GM19193 (cell line): Measurements from ENCODE around the gene LIPC.
A peak's percentile ranks its signal among the peaks of the same experiment; 100 is the strongest.

Source experiments
- POLR2A ChIP-seq: IDR thresholded peaks from 4 replicates; pipeline ENCODE4 v1.6.1; 2011; ENCODE audit not compliant: insufficient read depth, insufficient read length; ENCODE audit errors: extremely low read depth

Gene LIPC

GRCh38 chr15:58573270-58573669 is 141.5 kb downstream of the LIPC start:
- no peak for TF ChIP-seq POLR2A

- TF ChIP-seq POLR2A = no peak
These were observed 142.8 kb downstream of the LIPC start for GRCh38 chr15:58574631-58575030.

GRCh38 chr15:58575045-58575786 is 143.4 kb downstream of the LIPC start:
- TF ChIP-seq POLR2A = no peak

- no peak for TF ChIP-seq POLR2A
These were observed 144.9 kb downstream of the LIPC start for GRCh38 chr15:58576657-58577056.

- TF ChIP-seq POLR2A = no peak
These were observed 150.4 kb downstream of the LIPC start for GRCh38 chr15:58582160-58582559.

- no peak for TF ChIP-seq POLR2A
These were observed 151.5 kb downstream of the LIPC start for GRCh38 chr15:58583171-58583908.

GRCh38 chr15:58584789-58585461 is 153.1 kb downstream of the LIPC start:
- no peak for TF ChIP-seq POLR2A

- TF ChIP-seq POLR2A = peak; percentile 22
These were observed 154.1 kb downstream of the LIPC start for GRCh38 chr15:58585693-58586443.

GRCh38 chr15:58587486-58587885 is 155.7 kb downstream of the LIPC start:
- TF ChIP-seq POLR2A = no peak

GRCh38 chr15:58588096-58588495 is 156.3 kb downstream of the LIPC start:
- TF ChIP-seq POLR2A = no peak

- TF ChIP-seq POLR2A = no peak
These were observed 157.3 kb downstream of the LIPC start for GRCh38 chr15:58589047-58589446.

GRCh38 chr15:58590236-58590635 is 158.4 kb downstream of the LIPC start:
- no peak for TF ChIP-seq POLR2A

GRCh38 chr15:58590926-58591325 is 159.1 kb downstream of the LIPC start:
- no peak for TF ChIP-seq POLR2A

GRCh38 chr15:58593870-58594269 is 162.1 kb downstream of the LIPC start:
- no peak for TF ChIP-seq POLR2A

GRCh38 chr15:58594898-58595297 is 163.1 kb downstream of the LIPC start:
- no peak for TF ChIP-seq POLR2A
